BE2C (cell line): ENCODE data around the gene HIVEP3.
"Not testable (repeated sequence)": the region's sequence is repeated elsewhere in the genome, so short reads cannot be mapped to it uniquely, and the experiment has no call there.

Experiments
- DNase-seq: peaks from one replicate; pipeline ENCODE4 v3.0.0-alpha.2; 2020
- H3K27me3 ChIP-seq: fragments of 250-450 bp; sonication (Bioruptor Pico); 2 replicates; pipeline ENCODE4 v1.5.1; 2020; ENCODE audit warnings: mild to moderate bottlenecking
- H3K36me3 ChIP-seq: fragments of 250-450 bp; sonication (Bioruptor Pico); 2 replicates; pipeline ENCODE4 v1.5.1; 2020; ENCODE audit warnings: mild to moderate bottlenecking
- H3K4me1 ChIP-seq: fragments of 250-450 bp; sonication (Bioruptor Pico); 2 replicates; pipeline ENCODE4 v1.5.1; 2020
- H3K4me3 ChIP-seq: 2 replicates; pipeline ENCODE4 v1.5.1; 2011; ENCODE audit warnings: low read depth, low read length
- H3K9me3 ChIP-seq: fragments of 250-450 bp; sonication (Bioruptor Pico); 2 replicates; pipeline ENCODE4 v1.5.1; 2020
- CTCF ChIP-seq: IDR thresholded peaks from 2 replicates; pipeline ENCODE4 v1.5.1; 2012; ENCODE audit warnings: mild to moderate bottlenecking, low read depth, low read length

HIVEP3 gene

DNA sequence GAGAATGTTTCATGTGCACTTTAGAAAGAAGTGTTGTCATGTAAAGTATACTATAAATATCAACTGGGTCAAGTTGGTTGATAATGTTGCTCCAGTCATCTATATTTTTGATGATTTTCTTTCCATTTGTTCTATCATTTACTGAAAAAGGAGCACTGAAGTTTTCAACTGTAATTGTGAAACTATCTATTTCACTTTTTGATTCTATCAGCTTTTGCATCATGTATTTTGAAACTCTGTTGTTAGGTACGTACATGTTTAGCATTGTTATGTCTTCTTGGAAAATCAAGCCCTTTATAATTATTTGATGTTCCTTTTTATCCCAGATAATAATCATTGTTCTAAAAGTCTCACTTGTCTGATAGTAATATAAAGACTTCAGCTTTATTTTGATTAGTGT, 14.4 kb upstream of the HIVEP3 start:
- Histone ChIP-seq H3K27me3 (no peaks in the 10 kb centered on the region), H3K4me3 (no peak overlapping the region), H3K9me3 (no peaks in the 10 kb centered on the region), H3K4me1 (no peaks in the 10 kb centered on the region), H3K36me3 (no peaks in the 10 kb centered on the region)
- no peak for TF ChIP-seq CTCF
- DNase-seq = no peak

DNA sequence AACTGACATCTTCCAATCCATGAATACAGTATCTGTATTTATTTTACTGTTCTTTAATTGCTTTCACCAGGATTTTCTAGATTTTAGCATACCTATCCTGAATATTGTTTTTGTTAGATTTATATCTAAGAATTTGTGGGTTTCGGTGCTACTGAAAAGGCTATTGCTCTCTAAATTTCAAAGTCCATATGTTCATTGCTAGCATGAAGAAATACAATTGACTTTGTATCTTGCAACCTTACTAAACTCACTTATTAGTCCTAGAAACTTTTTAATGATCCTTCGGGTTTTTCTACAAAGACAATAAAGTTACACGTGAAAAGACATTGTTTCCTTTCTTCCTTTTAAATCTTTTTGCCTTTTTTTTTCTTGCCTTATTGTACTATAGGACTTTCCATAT, 12.9 kb upstream of the HIVEP3 start:
- Histone ChIP-seq H3K9me3 (no peaks in the 10 kb centered on the region), H3K36me3 (no peaks in the 10 kb centered on the region), H3K4me3 (no peak overlapping the region), H3K27me3 (no peaks in the 10 kb centered on the region), H3K4me1 (no peaks in the 10 kb centered on the region)
- no peak for TF ChIP-seq CTCF
- no peak for DNase-seq

- Histone ChIP-seq H3K4me3 (no peak overlapping the region), H3K4me1 (no peaks in the 10 kb centered on the region), H3K9me3 (no peaks in the 10 kb centered on the region), H3K36me3 (no peaks in the 10 kb centered on the region), H3K27me3 (no peaks in the 10 kb centered on the region)
- DNase-seq = no peak
- no peak for TF ChIP-seq CTCF
Observed at GRCh38 chr1:41927118-41927517, 8.4 kb upstream of the HIVEP3 start.

- H3K4me3 ChIP-seq = no peak overlapping the region
- no peaks in the 10 kb centered on the region for H3K4me1 ChIP-seq
- no peak for DNase-seq
- no peaks in the 10 kb centered on the region for H3K9me3 ChIP-seq
- no peaks in the 10 kb centered on the region for H3K27me3 ChIP-seq
- no peaks in the 10 kb centered on the region for H3K36me3 ChIP-seq
- no peak for TF ChIP-seq CTCF
Observed at GRCh38 chr1:41925712-41926111, 7.0 kb upstream of the HIVEP3 start.

DNA sequence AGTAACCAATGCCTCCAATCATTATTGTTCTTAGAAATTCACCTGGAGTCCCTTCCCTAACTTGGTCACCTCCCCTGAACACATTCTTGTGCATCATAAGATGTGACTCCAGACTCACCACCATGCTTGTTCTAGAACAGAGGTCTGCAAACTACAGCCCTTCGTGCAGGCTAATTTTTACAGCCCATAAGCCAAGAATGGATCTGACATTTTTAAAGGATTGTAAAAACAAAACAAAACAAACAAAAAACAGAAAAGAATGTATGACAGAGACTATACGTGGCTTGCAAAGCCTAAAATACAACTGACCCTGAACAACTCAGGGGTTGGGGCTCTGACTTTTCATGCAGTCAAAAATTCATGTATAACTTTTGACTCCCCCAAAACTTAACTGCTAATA, 6.2 kb upstream of the HIVEP3 start:
- no peak overlapping the region for H3K4me3 ChIP-seq
- H3K36me3 ChIP-seq = no peaks in the 10 kb centered on the region
- H3K9me3 ChIP-seq = no peaks in the 10 kb centered on the region
- H3K4me1 ChIP-seq = no peaks in the 10 kb centered on the region
- DNase-seq = no peak
- no peak for TF ChIP-seq CTCF
- no peaks in the 10 kb centered on the region for H3K27me3 ChIP-seq

DNA sequence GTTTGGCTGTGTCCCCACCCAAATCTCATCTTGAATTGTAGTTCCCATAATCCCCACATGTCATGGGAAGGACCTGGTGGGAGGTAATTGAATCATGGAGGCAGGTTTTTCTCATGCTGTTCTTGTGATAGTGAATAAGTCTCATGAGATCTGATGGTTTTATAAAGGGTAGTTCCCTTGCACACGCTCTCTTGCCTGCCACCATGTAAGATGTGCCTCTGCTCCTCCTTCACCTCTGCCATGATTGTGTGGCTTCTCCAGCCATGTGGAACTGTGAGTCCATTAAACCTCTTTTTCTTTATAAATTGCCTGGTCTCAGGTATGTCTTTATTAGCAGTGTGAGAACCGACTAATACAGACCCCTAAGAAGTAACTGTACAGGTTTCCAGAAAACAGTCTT, 2.5 kb upstream of the HIVEP3 start:
- not testable (repeated sequence) for DNase-seq, H3K4me1 ChIP-seq

GRCh38 chr1:41920658-41921057, 1.9 kb upstream of the HIVEP3 start:
- DNase-seq = no peak

More for the DNA sequence above, 2.5 kb upstream of the HIVEP3 start:
- H3K27me3 ChIP-seq, H3K4me3 ChIP-seq, H3K9me3 ChIP-seq, H3K36me3 ChIP-seq: not testable (repeated sequence)

More at GRCh38 chr1:41920658-41921057, 1.9 kb upstream of the HIVEP3 start:
- Histone ChIP-seq H3K9me3 (no peaks in the 10 kb centered on the region), H3K36me3 (no peaks in the 10 kb centered on the region), H3K4me3 (no peak overlapping the region), H3K4me1 (no peaks in the 10 kb centered on the region), H3K27me3 (no peaks in the 10 kb centered on the region)
- TF ChIP-seq CTCF = no peak
